GM12878 (cell line): ENCODE results near the gene ANGPTL2. TPM values are rescaled to one million over a fixed set of nuclear protein-coding genes. Genes with fewer than 3 reads are reported as not detected.

ENCODE experiments used
- ATAC-seq: fragments of 200-7000 bp; cut with Tn5 transposase; 3 replicates; pipeline ENCODE4 v1.9.1; 2020; ENCODE audit warnings: mild to moderate bottlenecking, moderate library complexity
- BruUV-seq: library from RNA; stranded (reverse); fragments of 400-500 nt; replicated peaks from 2 replicates; lab custom pipeline; 2021; lab: Mats Ljungman, UMichigan
- CTCF ChIA-PET: fragments of 300-600 bp; sonication (Branson Sonifier 250); formaldehyde crosslinking; extraction: SDS; loops from one replicate; lab custom pipeline; 2021; ENCODE audit warnings: inconsistent platforms; lab: Yijun Ruan, JAX
- POLR2A ChIA-PET: fragments of 350-600 bp; formaldehyde crosslinking; extraction: SDS; loops from one replicate; lab custom pipeline; 2021; ENCODE audit warnings: inconsistent platforms; lab: Charles Lee
- RAD21 ChIA-PET: fragments of 300-600 bp; sonication (Branson Sonifier 250); formaldehyde crosslinking; loops from one replicate; lab custom pipeline; 2023; ENCODE audit warnings: antibody characterized with exemption; ENCODE audit not compliant: unreplicated experiment; lab: Charles Lee
- SMC1A ChIA-PET: fragments of 300-600 bp; sonication (Branson Sonifier 250); formaldehyde crosslinking; loops from one replicate; lab custom pipeline; 2023; ENCODE audit not compliant: unreplicated experiment, uncharacterized antibody; lab: Charles Lee
- DNase-seq: peaks from one replicate; pipeline ENCODE4 v3.0.0-alpha.2; 2011; ENCODE audit warnings: low read depth, low spot score
- FAIRE-seq: peaks from 3 replicates; lab custom pipeline; 2011; peaks lifted over from hg19 to GRCh38; lab: Jason Lieb, UNC
- H2AFZ ChIP-seq: 2 replicates; pipeline ENCODE4 v1.6.0; 2011; ENCODE audit warnings: low read depth, low read length, control low read depth; ENCODE audit not compliant: control insufficient read depth
- H3K27ac ChIP-seq: 2 replicates; pipeline ENCODE4 v1.5.1; 2011; ENCODE audit warnings: control low read depth; ENCODE audit not compliant: control insufficient read depth, insufficient read depth
- H3K27me3 ChIP-seq, 2 experiments: replicated peaks in 1 of 2; 2 replicates each; pipeline versions ENCODE4 v1.6.0 to v1.6.1; 2011; ENCODE audit warnings: low read length in 1 of 2; ENCODE audit not compliant: control insufficient read depth in 2 of 2, insufficient read depth in 2 of 2
- H3K36me3 ChIP-seq, 2 experiments: 2 replicates each; pipeline ENCODE4 v1.5.1; 2011; ENCODE audit warnings: low read length in 1 of 2; ENCODE audit not compliant: control insufficient read depth in 2 of 2, insufficient read depth in 2 of 2
- H3K4me1 ChIP-seq: 2 replicates; pipeline ENCODE4 v1.6.1; 2011; ENCODE audit warnings: mild to moderate bottlenecking, low read length, moderate library complexity, mixed read lengths; ENCODE audit not compliant: control insufficient read depth, insufficient read depth
- H3K4me2 ChIP-seq: 2 replicates; pipeline ENCODE4 v1.6.0; 2011; ENCODE audit warnings: control low read depth; ENCODE audit not compliant: control insufficient read depth, insufficient read depth
- H3K4me3 ChIP-seq: fragments of 200-600 bp; sonication (generic); 2 replicates; pipeline ENCODE4 v1.5.1; 2016
- H3K79me2 ChIP-seq: 2 replicates; pipeline ENCODE4 v1.6.0; 2011; ENCODE audit warnings: low read length; ENCODE audit not compliant: control insufficient read depth, insufficient read depth
- H3K9ac ChIP-seq: 2 replicates; pipeline ENCODE4 v1.8.0; 2011; ENCODE audit warnings: low read length, control low read depth, mixed read lengths; ENCODE audit not compliant: control insufficient read depth, insufficient read depth
- H3K9me3 ChIP-seq: replicated peaks from 3 replicates; pipeline ENCODE4 v1.5.1; 2011; ENCODE audit warnings: mild to moderate bottlenecking, low read length; ENCODE audit not compliant: control insufficient read depth, insufficient read depth
- H4K20me1 ChIP-seq: 2 replicates; pipeline ENCODE4 v1.6.0; 2011; ENCODE audit not compliant: control insufficient read depth, insufficient read depth
- E2F8 ChIP-seq: fragments of 450-650 bp; IDR thresholded peaks from 2 replicates; pipeline ENCODE4 v1.6.1; 2018; ENCODE audit warnings: mild to moderate bottlenecking, low read depth, moderate library complexity; ENCODE audit not compliant: partially characterized antibody
- RUNX3 ChIP-seq: IDR thresholded peaks from 2 replicates; pipeline ENCODE4 v1.6.1; 2012; ENCODE audit warnings: low read length, inconsistent platforms
- WGBS: methylation state at CpG from one replicate; pipeline ENCODE4 v1.1.6; 2016; ENCODE audit warnings: low lambda C conversion rate; ENCODE audit not compliant: insufficient replicate concordance, insufficient coverage; ENCODE audit errors: missing lambda C conversion rate; 5-methylcytosine and 5-hydroxymethylcytosine counted together
- in situ Hi-C: fragments of 300-500 bp; cut with MboI; formaldehyde crosslinking; loops from 9 replicates; pipeline ENCODE4 v1.14.3; 2018; ENCODE audit warnings: mixed read lengths
- intact Hi-C: fragments of 100-400 bp; cut with micrococcal nuclease; formaldehyde crosslinking; loops from one replicate; pipeline ENCODE4 v1.14.2; 2022; ENCODE audit not compliant: unreplicated experiment
- polyA plus RNA-seq, 11 experiments: library from polyadenylated mRNA; depleted of rRNA in 4 of 11; unstranded in 6 of 11; stranded (reverse) in 5 of 11; fragments of >200 nt; fragmentation: Nextera tagmentation in 4 of 11; fragmentation: Illumina TruSeq in 1 of 11; extraction: Ambion mirVana in 4 of 11; extraction: Trizol in 1 of 11; gene quantifications; 1 replicate in 1 of 11; 2 replicates in 10 of 11; pipeline versions ENCODE4 v1.2.1 to v1.2.3, GENCODE V29; 2011 to 2016; ENCODE audit warnings: inconsistent platforms in 2 of 11, missing spikeins in 2 of 11, low read depth in 1 of 11
- total RNA-seq, 4 experiments: library from RNA; depleted of rRNA in 3 of 4; stranded (reverse); fragments of >200 nt in 3 of 4; fragmentation: Illumina TruSeq in 1 of 4; extraction: Trizol in 1 of 4; gene quantifications; 2 replicates each; pipeline versions ENCODE4 v1.2.1 to v1.2.3, GENCODE V29; 2013 to 2021

Gene ANGPTL2
- total and polyA plus RNA-seq, 10 of the 15 experiments (the other 5 are each of a cell fraction or from before 2014, with no cell fraction given), result 0.13 to 2.6 (median 0.82) TPM; not detected in 1

GRCh38 chr9:127116088-127116726 lies 6.2 kb downstream of the ANGPTL2 start:
- in situ Hi-C loops (no loop called here), intact Hi-C loops (loop anchor here (5.0 kb wide), 2 partner anchors 51 to 81 kb away; no protein-coding TSS in a partner anchor)
- Histone ChIP-seq H3K9me3 (no peaks in the 10 kb centered on the region), H3K4me1 (peaks cover 21% of the 10 kb centered on the region), H3K79me2 (no peaks in the 10 kb centered on the region), H2AFZ (no peak overlapping the region), H3K27me3 (no peaks in the 10 kb centered on the region), H3K4me3 (no peak overlapping the region), H3K4me2 (no peak overlapping the region), H3K9ac (no peak overlapping the region), H3K36me3 (no peaks in the 10 kb centered on the region), H3K27ac (no peak overlapping the region), H4K20me1 (no peaks in the 10 kb centered on the region)
- no peak for TF ChIP-seq E2F8
- TF ChIP-seq RUNX3, result peak; percentile 54
- WGBS, result 64% methylated on average over 5 of the region's 6 CpGs
- POLR2A ChIA-PET, result interaction anchor here (1.2 to 2.2 kb wide), 3 partner anchors 13 to 50 kb away, joined by 3 to 6 read pairs (median 5); no protein-coding TSS in a partner anchor
- RAD21 ChIA-PET, result interaction anchor here (1.0 to 7.5 kb wide), 10 partner anchors 38 to 151 kb away, joined by 3 to 54 read pairs (median 4); no protein-coding TSS in a partner anchor
- CTCF ChIA-PET, result interaction anchor here (1.0 to 2.5 kb wide), 9 partner anchors 13 to 176 kb away, joined by 3 to 12 read pairs (median 5); no protein-coding TSS in a partner anchor
- SMC1A ChIA-PET, result interaction anchor here (1.0 to 4.9 kb wide), 21 partner anchors 10 to 174 kb away, joined by 3 to 68 read pairs (median 5); no protein-coding TSS in a partner anchor
- DNase-seq (no peak), ATAC-seq (no peak), FAIRE-seq (no peak)
- BruUV-seq, result no TSS peak
